ENCODE results near the gene CPNE1.

- TF ChIP-seq CTCF (IDR thresholded peaks at IDR 0.05 in 4 of 5, conservative IDR thresholded peaks at IDR 0.05 in 1 of 5) (no peak), POLR2A (IDR thresholded peaks at IDR 0.05) (no peak)
These were observed 11.3 kb downstream of the CPNE1 start for GRCh38 chr20:35653430-35653734.
